SK-N-SH (cell line): ENCODE measurements around the gene CA6. TPM values are rescaled to one million over a fixed set of nuclear protein-coding genes. Genes with fewer than 3 reads are reported as not detected.

Experiments used
- CTCF ChIA-PET: fragments of 300-600, 350-600 bp; formaldehyde crosslinking; extraction: SDS; loops from one replicate; lab custom pipeline; 2021; lab: Yijun Ruan, JAX
- POLR2A ChIA-PET: fragments of 350-600 bp; sonication (Branson Sonifier 250); formaldehyde crosslinking; extraction: SDS; loops from one replicate; lab custom pipeline; 2020; ENCODE audit warnings: antibody characterized with exemption, inconsistent platforms; lab: Yijun Ruan, JAX
- DNase-seq: peaks from one replicate; pipeline ENCODE4 v3.0.0; 2012
- H2AFZ ChIP-seq: fragments of 200-600 bp; sonication (generic); 2 replicates; pipeline ENCODE4 v1.8.1; 2016; ENCODE audit warnings: antibody characterized with exemption, mild to moderate bottlenecking, low read depth
- H3F3A ChIP-seq: fragments of 200-600 bp; sonication (generic); replicated peaks from 2 replicates; pipeline ENCODE3; 2016; ENCODE audit warnings: antibody characterized with exemption, mild to moderate bottlenecking; ENCODE audit not compliant: insufficient read depth
- H3K27ac ChIP-seq, 2 experiments: fragments of 200-500 bp in 1 of 2; fragments of 200-600 bp in 1 of 2; sonication (Bioruptor generic) in 1 of 2; sonication (generic), shearing (Covaris generic) in 1 of 2; 2 replicates each; pipeline versions ENCODE4 v1.5.1 to v1.6.1; 2014 to 2016; ENCODE audit warnings: low read depth in 2 of 2, inconsistent platforms in 1 of 2, low read length in 1 of 2, mild to moderate bottlenecking in 1 of 2, mixed read lengths in 1 of 2
- H3K27me3 ChIP-seq: fragments of 200-600 bp; sonication (generic), shearing (Covaris generic); 2 replicates; pipeline ENCODE4 v1.6.1; 2016; ENCODE audit warnings: mixed run types; ENCODE audit not compliant: insufficient read depth
- H3K36me3 ChIP-seq, 2 experiments: fragments of 200-500 bp in 1 of 2; fragments of 200-600 bp in 1 of 2; sonication (Bioruptor generic) in 1 of 2; sonication (generic) in 1 of 2; replicated peaks in 1 of 2; 2 replicates each; pipeline versions ENCODE3 to v1.5.1; 2014 to 2016; ENCODE audit warnings: low read length in 1 of 2, mild to moderate bottlenecking in 1 of 2; ENCODE audit not compliant: insufficient read depth in 2 of 2, control insufficient read depth in 1 of 2
- H3K4me1 ChIP-seq, 2 experiments: fragments of 200-500 bp in 1 of 2; fragments of 200-600 bp in 1 of 2; sonication (Bioruptor generic) in 1 of 2; sonication (generic), shearing (Covaris generic) in 1 of 2; 2 replicates each; pipeline versions ENCODE4 v1.5.1 to v1.6.1; 2014 to 2016; ENCODE audit warnings: low read depth in 1 of 2, low read length in 1 of 2, mixed run types in 1 of 2; ENCODE audit not compliant: insufficient read depth in 2 of 2, control insufficient read depth in 1 of 2
- H3K4me2 ChIP-seq: fragments of 200-600 bp; sonication (generic), shearing (Covaris generic); 2 replicates; pipeline ENCODE4 v1.6.1; 2017; ENCODE audit warnings: mixed run types
- H3K4me3 ChIP-seq, 2 experiments: fragments of 200-500 bp in 1 of 2; fragments of 200-600 bp in 1 of 2; sonication (Bioruptor generic) in 1 of 2; sonication (generic), shearing (Covaris generic) in 1 of 2; 2 replicates each; pipeline versions ENCODE4 v1.5.1 to v1.8.1; 2014 to 2016; ENCODE audit warnings: low read depth in 2 of 2, inconsistent platforms in 1 of 2, low read length in 1 of 2, mild to moderate bottlenecking in 1 of 2, mixed read lengths in 1 of 2, moderate library complexity in 1 of 2
- H3K79me2 ChIP-seq: fragments of 200-600 bp; sonication (generic); 2 replicates; pipeline ENCODE4 v1.8.1; 2017; ENCODE audit warnings: mild to moderate bottlenecking; ENCODE audit not compliant: insufficient read depth
- H3K9ac ChIP-seq: fragments of 200-600 bp; sonication (generic); 2 replicates; pipeline ENCODE4 v1.6.1; 2017; ENCODE audit warnings: mixed run types
- H3K9me2 ChIP-seq: fragments of 200-600 bp; sonication (generic); 2 replicates; pipeline ENCODE4 v1.6.1; 2017; ENCODE audit warnings: mixed run types
- H3K9me3 ChIP-seq: fragments of 200-600 bp; sonication (generic); 2 replicates; pipeline ENCODE4 v1.6.1; 2017; ENCODE audit warnings: mixed run types, mild to moderate bottlenecking, moderate library complexity
- H4K20me1 ChIP-seq: fragments of 200-600 bp; sonication (generic); 2 replicates; pipeline ENCODE4 v1.6.1; 2017; ENCODE audit warnings: mild to moderate bottlenecking, mixed run types; ENCODE audit not compliant: insufficient read depth
- EP300 ChIP-seq, 2 experiments: IDR thresholded peaks; 2 replicates each; pipeline versions ENCODE4 v1.4.0 to v1.6.1; 2012; ENCODE audit warnings: borderline replicate concordance in 1 of 2, low read depth in 1 of 2, low read length in 1 of 2
- EZH2phosphoT487 ChIP-seq: fragments of 200-600 bp; sonication (generic); IDR thresholded peaks from 2 replicates; pipeline ENCODE4 v1.6.1; 2017; ENCODE audit warnings: low read depth, mixed run types, mild to moderate bottlenecking, antibody characterized with exemption, moderate library complexity, borderline replicate concordance
- FOSL2 ChIP-seq: IDR thresholded peaks from 2 replicates; pipeline ENCODE4 v1.4.0; 2012; ENCODE audit warnings: low read depth, mild to moderate bottlenecking, moderate library complexity, borderline replicate concordance
- JUND ChIP-seq: IDR thresholded peaks from 2 replicates; pipeline ENCODE4 v1.4.0; 2012
- NRF1 ChIP-seq: IDR thresholded peaks from 2 replicates; pipeline ENCODE4 v1.6.1; 2012; ENCODE audit warnings: low read depth, mild to moderate bottlenecking, low read length
- PBX3 ChIP-seq: IDR thresholded peaks from 2 replicates; pipeline ENCODE4; 2012
- RAD21 ChIP-seq: IDR thresholded peaks from 2 replicates; pipeline ENCODE4 v1.6.1; 2012; ENCODE audit warnings: mild to moderate bottlenecking, low read length
- RXRA ChIP-seq: IDR thresholded peaks from 2 replicates; pipeline ENCODE4 v1.4.0; 2012; ENCODE audit warnings: low read depth, mild to moderate bottlenecking, borderline replicate concordance
- SIN3A ChIP-seq: IDR thresholded peaks from 2 replicates; pipeline ENCODE4 v1.6.1; 2012; ENCODE audit warnings: low read depth, mild to moderate bottlenecking, low read length, moderate library complexity, borderline replicate concordance
- TAF1 ChIP-seq: IDR thresholded peaks from 2 replicates; pipeline ENCODE4 v1.6.1; 2012; ENCODE audit warnings: low read depth, mild to moderate bottlenecking, low read length, moderate library complexity, borderline replicate concordance
- WGBS: methylation state at CpG from one replicate; pipeline ENCODE4 v1.1.6; 2017; ENCODE audit warnings: low lambda C conversion rate; 5-methylcytosine and 5-hydroxymethylcytosine counted together
- polyA plus RNA-seq, 3 experiments: library from polyadenylated mRNA; depleted of rRNA; stranded (reverse); fragments of >200 nt; gene quantifications; 2 replicates each; pipeline ENCODE4 v1.2.3, GENCODE V29; 2012
- TF ChIP-seq, protein P1 (sequence below): fragments of 200-600 bp; sonication (generic); IDR thresholded peaks from 2 replicates; pipeline ENCODE4 v1.6.1; 2017; ENCODE audit warnings: antibody characterized with exemption, mild to moderate bottlenecking, moderate library complexity
- TF ChIP-seq, protein P2 (sequence below): IDR thresholded peaks from 2 replicates; pipeline ENCODE4 v1.4.0; 2012; ENCODE audit warnings: low read depth, borderline replicate concordance

CA6 gene
- polyA plus RNA-seq, 1 of the 3 experiments (the other 2 are of a cell fraction), result not detected

DNA sequence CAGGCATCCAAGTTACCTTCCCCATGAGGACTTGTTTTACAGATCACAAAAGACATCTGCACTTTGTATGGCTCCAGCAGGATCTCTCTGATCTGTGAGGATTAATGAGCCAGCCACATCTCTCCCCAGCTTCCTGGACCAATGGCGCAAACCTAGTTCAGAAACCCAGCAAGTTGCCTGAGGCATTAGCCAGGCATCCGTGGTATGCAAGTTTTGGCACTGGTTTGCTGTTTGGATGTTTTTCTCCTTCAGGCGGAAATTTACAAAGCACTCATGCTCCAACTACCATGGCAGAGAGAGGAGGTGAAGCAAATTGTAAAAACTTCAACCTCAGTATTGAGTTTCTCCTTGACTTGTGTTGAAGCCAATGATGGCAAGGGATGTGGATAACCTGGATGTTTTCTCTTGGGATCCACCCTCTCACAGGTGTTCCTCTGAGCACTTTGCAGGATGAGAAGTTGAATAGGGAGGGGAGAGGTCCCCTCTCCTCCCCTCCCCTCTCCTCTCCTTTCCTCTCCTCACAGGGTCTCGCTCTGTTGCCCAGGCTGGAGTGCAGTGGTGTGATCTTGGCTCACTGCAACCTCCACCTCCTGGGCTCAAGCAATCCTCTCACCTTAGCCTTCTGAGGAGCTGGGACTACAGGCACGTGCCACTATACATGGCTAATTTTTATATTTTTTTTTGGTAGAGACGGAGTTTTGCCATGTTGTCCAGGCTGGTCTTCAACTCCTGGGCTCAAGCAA lies 41.6 kb upstream of the CA6 start (continued):
- TF ChIP-seq, protein P1, sequence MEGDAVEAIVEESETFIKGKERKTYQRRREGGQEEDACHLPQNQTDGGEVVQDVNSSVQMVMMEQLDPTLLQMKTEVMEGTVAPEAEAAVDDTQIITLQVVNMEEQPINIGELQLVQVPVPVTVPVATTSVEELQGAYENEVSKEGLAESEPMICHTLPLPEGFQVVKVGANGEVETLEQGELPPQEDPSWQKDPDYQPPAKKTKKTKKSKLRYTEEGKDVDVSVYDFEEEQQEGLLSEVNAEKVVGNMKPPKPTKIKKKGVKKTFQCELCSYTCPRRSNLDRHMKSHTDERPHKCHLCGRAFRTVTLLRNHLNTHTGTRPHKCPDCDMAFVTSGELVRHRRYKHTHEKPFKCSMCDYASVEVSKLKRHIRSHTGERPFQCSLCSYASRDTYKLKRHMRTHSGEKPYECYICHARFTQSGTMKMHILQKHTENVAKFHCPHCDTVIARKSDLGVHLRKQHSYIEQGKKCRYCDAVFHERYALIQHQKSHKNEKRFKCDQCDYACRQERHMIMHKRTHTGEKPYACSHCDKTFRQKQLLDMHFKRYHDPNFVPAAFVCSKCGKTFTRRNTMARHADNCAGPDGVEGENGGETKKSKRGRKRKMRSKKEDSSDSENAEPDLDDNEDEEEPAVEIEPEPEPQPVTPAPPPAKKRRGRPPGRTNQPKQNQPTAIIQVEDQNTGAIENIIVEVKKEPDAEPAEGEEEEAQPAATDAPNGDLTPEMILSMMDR, result no peak
- TF ChIP-seq EP300 (IDR thresholded peaks at IDR 0.05; ENCODE audit: borderline replicate concordance in 1 of 2, low read depth in 1 of 2, low read length in 1 of 2) (peak in 1 of 2 experiments; percentile 75; a peak in 2 of 4 replicates), SIN3A (peak; percentile 70; the same call in 1 of the 2 replicates), EZH2phosphoT487 (no peak), JUND (peak; percentile 68), PBX3 (peak; percentile 71), NRF1 (no peak), RXRA (peak; percentile 36; the same call in 1 of the 2 replicates), FOSL2 (peak; percentile 74), TAF1 (no peak)

DNA sequence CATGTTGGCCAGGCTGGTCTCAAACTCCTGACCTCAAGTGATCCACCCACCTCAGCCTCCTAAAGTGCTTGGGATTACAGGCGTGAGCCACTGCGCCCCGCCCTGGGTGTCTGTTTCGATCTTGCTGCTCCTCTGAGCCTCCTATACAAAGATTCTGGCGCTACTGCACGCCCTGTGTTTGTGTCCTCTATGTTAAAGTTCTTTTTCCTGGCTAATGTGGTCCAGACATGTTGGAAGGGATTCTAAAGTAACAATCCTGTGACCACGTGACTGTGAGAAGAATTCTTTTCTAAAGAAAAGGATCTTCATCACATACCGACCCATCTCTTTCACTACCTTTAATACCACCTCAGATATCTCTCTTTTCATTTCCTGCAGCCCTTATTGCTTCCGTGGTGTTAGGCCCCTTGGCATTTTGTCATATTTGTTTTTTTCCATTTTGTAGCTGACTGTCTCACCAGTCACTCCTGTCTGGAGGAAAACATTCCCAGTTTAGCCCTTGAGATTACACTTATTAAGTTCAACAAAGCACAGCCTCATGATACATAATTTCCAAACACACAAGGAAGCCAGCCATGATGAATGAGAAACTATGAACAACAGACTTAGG lies 40.0 kb upstream of the CA6 start:
- Histone ChIP-seq H3K9me3 (no peaks in the 10 kb centered on the region), H3K36me3 (no peaks in the 10 kb centered on the region), H3K9me2 (no peaks in the 10 kb centered on the region), H3K9ac (no peak overlapping the region), H4K20me1 (no peaks in the 10 kb centered on the region), H3K79me2 (no peaks in the 10 kb centered on the region), H3K4me2 (no peak overlapping the region), H3K4me3 (no peak overlapping the region), H2AFZ (peak overlapping the region; percentile 84; the same call in 1 of the 2 replicates), H3K27me3 (no peaks in the 10 kb centered on the region), H3K4me1 (peaks cover 10 to 17% of the 10 kb centered on the region in 2 experiments; a peak in 3 of 4 replicates), H3K27ac (peak overlapping the region in 1 of 2 experiments; percentile 66; a peak in 2 of 4 replicates), H3F3A (peaks cover 37% of the 10 kb centered on the region)
- DNase-seq, result no peak
- 78% methylated on average over 9 of the region's 9 CpGs for WGBS
- TF ChIP-seq RAD21, result no peak
- TF ChIP-seq, protein P2, sequence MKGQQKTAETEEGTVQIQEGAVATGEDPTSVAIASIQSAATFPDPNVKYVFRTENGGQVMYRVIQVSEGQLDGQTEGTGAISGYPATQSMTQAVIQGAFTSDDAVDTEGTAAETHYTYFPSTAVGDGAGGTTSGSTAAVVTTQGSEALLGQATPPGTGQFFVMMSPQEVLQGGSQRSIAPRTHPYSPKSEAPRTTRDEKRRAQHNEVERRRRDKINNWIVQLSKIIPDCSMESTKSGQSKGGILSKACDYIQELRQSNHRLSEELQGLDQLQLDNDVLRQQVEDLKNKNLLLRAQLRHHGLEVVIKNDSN, result peak; percentile 57; the same call in 1 of the 2 replicates
- ChIA-PET CTCF (interaction anchor here (1.6 to 1.8 kb wide), 2 partner anchors 12 to 82 kb away, joined by 5 to 6 read pairs; no protein-coding TSS in a partner anchor), POLR2A (no interaction called here)
